NCI-H2227 treated with DMSO at 0.1 percent for 48 hours (cell line): ENCODE results near the gene EIF1B.

Source experiments
- DNase-seq: peaks from one replicate; lab custom pipeline; 2025; lab: John Stamatoyannopoulos, UW

EIF1B gene

GRCh38 chr3:40308725-40309417, 636 bp upstream of the EIF1B start:
- no peak for DNase-seq

GRCh38 chr3:40309925-40310695, 603 bp downstream of the EIF1B start:
- DNase-seq: peak; percentile 2

DNA sequence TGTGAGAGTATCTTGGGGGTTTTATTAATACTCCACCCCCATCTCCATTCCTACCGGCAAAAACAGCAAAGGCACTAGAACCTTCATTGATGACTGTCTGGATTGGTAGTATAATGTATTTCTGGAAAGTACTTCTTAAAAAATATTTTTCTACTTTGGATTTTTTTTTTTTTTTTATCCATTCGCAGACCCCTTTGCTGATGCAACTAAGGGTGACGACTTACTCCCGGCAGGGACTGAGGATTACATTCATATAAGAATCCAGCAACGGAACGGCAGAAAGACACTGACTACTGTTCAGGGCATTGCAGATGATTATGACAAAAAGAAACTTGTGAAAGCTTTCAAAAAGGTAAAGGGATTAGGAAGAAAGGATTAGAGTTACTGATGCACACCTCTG, 1.2 kb downstream of the EIF1B start:
- DNase-seq: peak; percentile 1

DNA sequence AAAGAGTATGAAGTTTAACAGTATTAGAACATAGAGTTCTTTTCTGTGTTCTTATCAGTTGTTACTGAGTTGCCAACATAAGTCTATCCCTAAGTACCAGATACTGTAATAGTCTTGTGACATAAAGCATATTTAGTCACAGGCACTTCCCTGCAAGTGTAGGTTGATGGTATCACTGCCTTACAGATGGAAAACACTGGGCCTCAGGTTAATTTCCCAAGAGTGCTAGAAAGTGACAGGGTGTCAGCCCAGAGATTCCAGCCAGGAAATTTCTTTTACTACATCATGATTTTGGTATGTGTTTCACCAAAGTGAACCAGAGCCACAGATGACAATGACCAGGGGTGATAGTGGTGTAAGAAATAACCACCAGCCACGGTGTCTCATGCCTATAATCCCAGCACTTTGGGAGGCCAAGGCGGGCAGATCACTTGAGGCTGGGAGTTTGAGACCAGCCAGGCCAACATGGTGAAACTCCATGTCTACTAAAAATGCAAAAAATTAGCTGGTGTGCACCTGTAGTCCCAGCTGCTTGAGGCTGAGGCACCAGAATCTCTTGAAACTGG, 3.2 kb downstream of the EIF1B start:
- DNase-seq: no peak

- DNase-seq: no peak
These were observed 4.7 kb downstream of the EIF1B start for GRCh38 chr3:40313975-40314860.

DNA sequence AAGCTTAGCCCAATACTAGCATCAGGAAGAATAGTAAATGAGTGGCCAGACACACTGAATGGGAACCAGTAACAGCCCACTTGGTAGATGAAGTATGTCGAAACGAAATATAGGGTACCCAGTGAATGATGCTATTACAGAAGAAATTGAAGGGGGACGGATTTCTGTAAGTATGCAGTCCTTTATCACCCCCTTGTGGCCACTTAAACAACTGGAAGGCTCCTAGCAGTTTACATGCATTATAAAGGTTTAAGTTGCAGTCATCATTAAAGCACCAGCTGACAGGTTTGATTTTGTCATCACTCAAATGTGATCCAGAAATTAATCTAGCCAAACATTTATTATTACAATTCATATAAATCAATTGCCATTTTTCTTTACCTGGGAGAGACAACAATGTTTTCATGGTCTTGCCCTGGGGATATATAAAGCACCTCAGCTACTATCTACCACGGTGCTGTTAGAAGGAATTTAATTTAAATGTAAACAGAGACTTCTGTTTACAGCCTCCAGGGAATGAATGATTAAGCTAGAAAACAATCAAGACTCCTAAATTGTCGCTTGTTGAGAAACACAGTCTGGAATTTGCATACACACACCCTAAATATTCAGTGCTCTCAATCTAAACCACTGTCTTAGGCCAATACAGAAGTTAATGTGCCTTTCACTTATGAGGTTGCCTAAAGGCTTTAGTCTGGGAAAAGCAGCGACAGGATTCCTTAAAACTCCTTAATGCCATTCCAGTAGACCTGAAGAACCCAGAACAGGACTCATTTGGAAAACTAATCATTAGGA, 7.8 kb downstream of the EIF1B start:
- DNase-seq: peak; percentile 37

DNA sequence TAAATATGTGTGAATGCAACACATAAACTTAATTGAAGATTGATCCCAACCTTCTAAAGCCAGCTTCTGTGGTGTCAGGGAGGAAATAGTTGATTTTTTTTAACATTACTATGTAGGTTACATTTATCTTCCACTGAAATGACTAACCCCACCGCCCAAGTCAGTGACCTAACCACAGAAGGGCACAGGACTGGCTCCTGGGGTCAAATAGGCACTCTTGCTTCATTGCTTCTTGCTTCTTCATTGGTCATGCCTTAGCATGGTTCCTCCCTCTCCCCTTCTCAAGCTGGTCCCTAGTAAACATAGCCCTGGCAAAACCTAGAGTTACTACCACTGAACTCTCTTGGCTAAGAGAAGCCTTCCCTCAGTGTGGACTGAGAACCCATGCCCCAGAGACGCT, 12.3 kb downstream of the EIF1B start:
- no peak for DNase-seq

DNA sequence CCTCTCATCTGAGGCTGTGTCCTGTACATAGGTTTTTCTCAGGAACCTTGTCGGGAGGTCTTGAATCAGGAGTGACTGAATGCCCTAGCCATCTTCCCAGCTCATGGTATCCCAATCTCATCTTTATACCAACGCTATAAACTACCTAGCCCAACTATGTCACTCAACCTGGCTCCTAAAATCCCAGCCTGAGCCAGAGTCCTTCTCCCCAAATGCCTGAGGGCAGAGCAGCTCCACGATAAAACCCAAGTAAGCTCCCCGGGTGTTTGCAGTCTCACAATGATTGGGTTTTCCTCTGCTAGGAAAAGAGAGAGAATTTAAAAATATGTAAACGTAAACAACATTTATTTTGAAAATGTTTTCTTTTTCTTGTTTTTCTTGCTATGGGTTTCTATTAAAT, 14.4 kb downstream of the EIF1B start:
- DNase-seq: no peak

DNA sequence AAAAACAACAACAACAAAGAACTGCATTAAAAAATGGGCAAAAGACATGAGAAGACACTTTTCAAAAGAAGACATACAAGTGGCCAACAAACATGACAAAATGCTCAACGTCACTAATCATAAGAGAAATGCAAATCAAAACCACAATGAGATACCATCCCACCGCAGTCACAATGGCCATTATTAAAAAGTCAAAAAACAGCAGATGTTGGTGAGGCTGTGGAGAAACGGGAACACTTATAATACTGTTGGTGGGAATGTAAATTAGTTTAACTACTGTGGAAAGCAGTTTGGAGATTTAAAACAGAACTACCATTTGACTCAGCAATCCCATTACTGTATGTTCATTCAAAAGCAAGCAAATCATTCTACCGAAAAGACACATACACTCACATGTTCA, 15.1 kb downstream of the EIF1B start:
- no peak for DNase-seq

GRCh38 chr3:40325465-40325864, 16.0 kb downstream of the EIF1B start:
- DNase-seq: no peak

- no peak for DNase-seq
These were observed 18.9 kb downstream of the EIF1B start for GRCh38 chr3:40328374-40328773.

- DNase-seq: no peak
These were observed 19.6 kb downstream of the EIF1B start for GRCh38 chr3:40329071-40329470.

DNA sequence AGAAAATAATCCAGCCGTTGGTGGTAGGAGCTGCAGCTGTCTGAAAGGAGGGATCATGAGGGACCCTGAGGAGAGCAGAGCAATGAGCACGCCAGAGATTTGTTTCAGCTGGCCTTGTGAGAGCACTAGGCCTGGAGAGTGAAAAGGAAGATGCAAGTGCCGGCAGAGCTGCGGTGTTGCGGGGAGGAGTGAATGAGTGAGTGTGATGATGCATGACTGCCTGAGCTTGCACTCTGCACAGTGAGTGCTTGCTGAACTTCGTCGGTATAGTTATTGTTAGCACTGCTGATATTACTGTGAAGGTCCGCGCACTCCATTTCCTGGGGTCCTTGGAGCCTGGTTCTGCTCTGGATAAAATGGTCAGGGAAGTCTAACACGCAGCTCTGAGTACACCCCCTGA, 23.2 kb downstream of the EIF1B start:
- DNase-seq: no peak

GRCh38 chr3:40333416-40333815, 23.9 kb downstream of the EIF1B start:
- DNase-seq: peak; percentile 10

- no peak for DNase-seq
These were observed 24.3 kb downstream of the EIF1B start for GRCh38 chr3:40333852-40334251.

DNA sequence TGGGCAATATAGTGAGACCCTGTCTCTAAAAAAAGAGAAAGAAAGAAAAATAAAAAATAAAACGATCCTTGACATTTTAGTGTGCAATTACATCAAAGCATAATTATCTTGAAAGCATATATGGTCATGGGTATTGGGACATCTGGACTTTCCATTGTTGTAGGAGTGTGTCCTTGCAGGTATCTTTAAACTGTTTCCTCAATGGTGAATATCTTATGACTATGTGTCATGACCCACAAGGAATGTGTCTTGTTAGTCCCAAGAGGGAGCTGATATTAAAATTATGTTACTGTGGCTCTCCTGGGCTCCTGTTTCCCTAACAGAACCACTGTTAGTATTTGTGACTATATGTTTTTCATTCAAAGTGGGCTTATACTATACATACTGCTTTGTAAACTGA, 26.6 kb downstream of the EIF1B start:
- no peak for DNase-seq

GRCh38 chr3:40336511-40337135, 27.1 kb downstream of the EIF1B start:
- DNase-seq: no peak

GRCh38 chr3:40337136-40338108, 27.9 kb downstream of the EIF1B start:
- DNase-seq: no peak

DNA sequence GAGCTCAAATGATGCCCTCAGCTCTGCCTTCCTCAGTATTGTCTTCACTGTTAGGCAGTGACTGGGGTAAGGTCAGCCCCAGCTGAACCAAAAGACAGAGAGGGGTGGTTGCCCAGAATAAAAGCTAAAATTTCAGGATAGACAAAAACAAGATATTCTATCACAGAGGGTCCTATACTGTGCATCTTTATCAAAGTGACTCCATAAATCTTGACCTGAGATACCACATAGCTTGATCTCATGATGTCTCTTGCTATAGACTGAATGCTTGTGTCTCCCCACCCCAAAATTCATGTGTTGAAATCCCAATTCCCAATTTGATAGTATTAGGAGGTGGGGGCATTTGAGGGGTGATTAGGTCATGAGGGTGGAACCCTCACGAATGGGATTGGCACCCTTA, 30.4 kb downstream of the EIF1B start:
- DNase-seq: no peak
